DOHH2 (cell line): ENCODE data around the gene TM4SF1.

Experiments used
- H3F3A ChIP-seq: fragments of 200-600 bp; sonication (generic), shearing (Covaris generic); 2 replicates; pipeline ENCODE4 v1.6.0; 2016; ENCODE audit warnings: antibody characterized with exemption, mild to moderate bottlenecking; ENCODE audit not compliant: control insufficient read depth, insufficient read depth
- H3K27ac ChIP-seq: fragments of 200-600 bp; sonication (generic); 2 replicates; pipeline ENCODE4 v1.5.1; 2014; ENCODE audit warnings: low read depth, mild to moderate bottlenecking, low read length, moderate library complexity
- H3K27me3 ChIP-seq: fragments of 200-600 bp; sonication (generic); 2 replicates; pipeline ENCODE4 v1.6.1; 2014; ENCODE audit warnings: mild to moderate bottlenecking, low read length, mixed read lengths; ENCODE audit not compliant: control insufficient read depth
- H3K36me3 ChIP-seq: fragments of 200-600 bp; sonication (generic); 2 replicates; pipeline ENCODE4 v1.6.1; 2014; ENCODE audit warnings: mild to moderate bottlenecking, low read length, moderate library complexity, mixed read lengths; ENCODE audit not compliant: control insufficient read depth
- H3K4me1 ChIP-seq: fragments of 200-600 bp; sonication (generic); 2 replicates; pipeline ENCODE4 v1.6.1; 2014; ENCODE audit warnings: mild to moderate bottlenecking, low read length, mixed read lengths; ENCODE audit not compliant: control insufficient read depth
- H3K4me2 ChIP-seq: fragments of 200-600 bp; sonication (generic); 2 replicates; pipeline ENCODE4 v1.6.0; 2014; ENCODE audit warnings: mild to moderate bottlenecking, low read length, moderate library complexity
- H3K4me3 ChIP-seq: fragments of 200-600 bp; sonication (generic); 2 replicates; pipeline ENCODE4 v1.5.1; 2014; ENCODE audit warnings: mild to moderate bottlenecking, low read length, mixed read lengths
- H3K79me2 ChIP-seq: fragments of 200-600 bp; sonication (generic); 2 replicates; pipeline ENCODE4 v1.6.1; 2014; ENCODE audit warnings: mild to moderate bottlenecking, low read length, mixed read lengths; ENCODE audit not compliant: control insufficient read depth
- H3K9me2 ChIP-seq: fragments of 200-600 bp; sonication (generic); replicated peaks from 2 replicates; pipeline ENCODE4 v1.6.1; 2014; ENCODE audit warnings: mild to moderate bottlenecking, low read length, mixed read lengths; ENCODE audit not compliant: control insufficient read depth
- H3K9me3 ChIP-seq: fragments of 200-600 bp; sonication (generic); 2 replicates; pipeline ENCODE4 v1.6.1; 2014; ENCODE audit warnings: antibody characterized with exemption, low read length, mixed read lengths; ENCODE audit not compliant: control insufficient read depth, insufficient read depth
- H4K20me1 ChIP-seq: fragments of 200-600 bp; sonication (generic); 2 replicates; pipeline ENCODE4 v1.6.0; 2014; ENCODE audit warnings: low read depth, mild to moderate bottlenecking, antibody characterized with exemption, low read length, moderate library complexity; ENCODE audit not compliant: control insufficient read depth, insufficient read depth
- CTCF ChIP-seq: fragments of 200-600 bp; sonication (generic); IDR thresholded peaks from one replicate; pipeline ENCODE4 v1.5.1; 2014; ENCODE audit warnings: antibody characterized with exemption, mild to moderate bottlenecking, low read depth, low read length; ENCODE audit not compliant: poor library complexity, severe bottlenecking
- EZH2phosphoT487 ChIP-seq: fragments of 200-600 bp; sonication (generic); IDR thresholded peaks from 2 replicates; pipeline ENCODE4 v1.6.1; 2017; ENCODE audit warnings: borderline replicate concordance, mild to moderate bottlenecking, antibody characterized with exemption, low read length, moderate library complexity, mixed read lengths

Gene TM4SF1

GRCh38 chr3:149368201-149368673 is 9.2 kb downstream of the TM4SF1 start:
- Histone ChIP-seq H4K20me1 (no peaks in the 10 kb centered on the region), H3K36me3 (no peaks in the 10 kb centered on the region), H3K9me3 (no peaks in the 10 kb centered on the region), H3F3A (no peaks in the 10 kb centered on the region), H3K27ac (no peak overlapping the region), H3K79me2 (no peaks in the 10 kb centered on the region), H3K4me2 (no peak overlapping the region), H3K4me3 (no peak overlapping the region), H3K27me3 (peaks cover 14% of the 10 kb centered on the region; the same call in 1 of the 2 replicates), H3K9me2 (no peaks in the 10 kb centered on the region), H3K4me1 (no peaks in the 10 kb centered on the region)
- no peak for TF ChIP-seq EZH2phosphoT487
- TF ChIP-seq CTCF, result no peak

GRCh38 chr3:149366941-149367840 is 10.3 kb downstream of the TM4SF1 start:
- no peak overlapping the region for H3K27ac ChIP-seq
- H3K4me3 ChIP-seq, result no peak overlapping the region
- H3K9me3 ChIP-seq, result no peaks in the 10 kb centered on the region
- H3K36me3 ChIP-seq, result no peaks in the 10 kb centered on the region
- H3K27me3 ChIP-seq, result peaks cover 16% of the 10 kb centered on the region; the same call in 1 of the 2 replicates
- no peaks in the 10 kb centered on the region for H3F3A ChIP-seq
- H4K20me1 ChIP-seq, result no peaks in the 10 kb centered on the region
- no peaks in the 10 kb centered on the region for H3K9me2 ChIP-seq
- TF ChIP-seq CTCF (no peak), EZH2phosphoT487 (no peak)
- H3K4me2 ChIP-seq, result no peak overlapping the region
- no peaks in the 10 kb centered on the region for H3K4me1 ChIP-seq
- H3K79me2 ChIP-seq, result no peaks in the 10 kb centered on the region

GRCh38 chr3:149366031-149366430 is 11.4 kb downstream of the TM4SF1 start:
- peaks cover 13% of the 10 kb centered on the region; the same call in 1 of the 2 replicates for H3K27me3 ChIP-seq
- TF ChIP-seq CTCF, result no peak
- no peak for TF ChIP-seq EZH2phosphoT487
- no peak overlapping the region for H3K4me2 ChIP-seq
- no peaks in the 10 kb centered on the region for H4K20me1 ChIP-seq
- no peaks in the 10 kb centered on the region for H3F3A ChIP-seq
- no peaks in the 10 kb centered on the region for H3K4me1 ChIP-seq
- no peaks in the 10 kb centered on the region for H3K9me3 ChIP-seq
- H3K79me2 ChIP-seq, result no peaks in the 10 kb centered on the region
- H3K4me3 ChIP-seq, result no peak overlapping the region
- H3K36me3 ChIP-seq, result no peaks in the 10 kb centered on the region
- no peak overlapping the region for H3K27ac ChIP-seq
- H3K9me2 ChIP-seq, result no peaks in the 10 kb centered on the region
